Measurements from ENCODE around the gene CFAP69. TPM values are rescaled to one million over a fixed set of nuclear protein-coding genes. Genes with fewer than 3 reads are reported as not detected.

Gene CFAP69
- total and polyA plus RNA-seq, 2 donors (not counting 1 experiment from before 2014, with no cell fraction given) = 1.3 to 7.1 TPM

DNA sequence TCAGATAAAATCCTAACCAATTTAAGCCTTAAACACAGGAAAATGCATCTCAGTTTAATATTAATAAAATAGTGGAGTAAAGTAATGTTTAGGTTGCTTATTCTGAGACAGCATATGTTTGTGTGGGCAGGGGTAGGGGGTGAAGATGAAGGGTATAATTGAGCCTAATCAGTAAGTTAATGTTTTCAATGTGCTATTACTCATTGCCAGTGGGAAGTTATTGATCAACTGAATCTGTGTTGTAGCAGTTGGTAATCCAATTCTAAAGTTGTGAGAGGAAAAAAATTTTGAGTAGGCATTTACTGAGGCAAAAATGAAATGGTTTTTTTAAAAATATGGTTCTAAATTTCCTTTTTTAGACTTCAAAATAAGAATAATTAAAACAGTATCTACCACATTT, 16.5 kb downstream of the CFAP69 start:
- no peak overlapping the region for H3K4me3 ChIP-seq (replicated peaks in 1 of 4; ENCODE audit: control extremely low read depth in 1 of 4, insufficient read depth in 1 of 4, low read depth in 3 of 4, low read length in 4 of 4)
- no peak overlapping the region for H3K27ac ChIP-seq (ENCODE audit: insufficient read depth, low read length)
- no peak overlapping the region for H3K9ac ChIP-seq (ENCODE audit: insufficient read depth, low read length)
- H3K9me3 ChIP-seq (ENCODE audit: control insufficient read depth, insufficient read depth, low read depth, low read length) = no peaks in the 10 kb centered on the region
- peaks cover under 1% of the 10 kb centered on the region for H3K4me1 ChIP-seq (ENCODE audit: control insufficient read depth, extremely low read depth, insufficient read depth, low read length)
- no peaks in the 10 kb centered on the region for H3K36me3 ChIP-seq (ENCODE audit: control insufficient read depth, insufficient read depth, low read length)
- no peaks in the 10 kb centered on the region for H4K20me1 ChIP-seq (ENCODE audit: control insufficient read depth, extremely low read depth, insufficient read depth, low read length)
- H3K4me2 ChIP-seq (ENCODE audit: extremely low read depth, insufficient read depth, low read length) = no peak overlapping the region
- H2AFZ ChIP-seq (ENCODE audit: low read length) = no peak overlapping the region
- no peaks in the 10 kb centered on the region for H3K27me3 ChIP-seq (ENCODE audit: control insufficient read depth, insufficient read depth, low read length)
- DNase-seq (ENCODE audit: low read depth in 2 of 2) = no peak
- TF ChIP-seq EZH2 (IDR thresholded peaks at IDR 0.05; ENCODE audit: low read length, missing control alignments) (no peak), CTCF (conservative IDR thresholded peaks at IDR 0.05 in 1 of 2, IDR thresholded peaks at IDR 0.05 in 1 of 2; ENCODE audit: low read depth in 1 of 2, low read length in 2 of 2) (no peak)
- no peaks in the 10 kb centered on the region for H3K79me2 ChIP-seq (ENCODE audit: control insufficient read depth, insufficient read depth, low read length)

DNA sequence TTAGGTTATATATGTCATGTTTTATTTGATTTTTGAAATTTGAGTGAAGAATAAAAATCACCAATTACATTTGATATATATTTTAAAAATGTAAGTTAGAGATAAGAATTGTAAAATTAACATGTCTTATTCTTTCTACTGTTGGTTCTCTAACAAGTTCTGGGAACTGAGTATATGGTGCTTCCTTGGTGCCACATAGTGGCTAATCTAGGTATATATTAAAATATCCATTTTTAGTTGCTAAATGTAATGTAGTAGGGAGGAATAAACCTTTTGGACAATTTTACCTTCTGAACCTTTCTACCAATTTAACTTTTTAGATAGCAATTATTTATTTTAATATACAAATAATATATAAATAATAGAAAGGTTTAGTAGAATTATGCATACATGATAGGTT, 17.5 kb downstream of the CFAP69 start:
- Histone ChIP-seq H3K4me1 (ENCODE audit: control insufficient read depth, extremely low read depth, insufficient read depth, low read length) (peaks cover 4% of the 10 kb centered on the region), H4K20me1 (ENCODE audit: control insufficient read depth, extremely low read depth, insufficient read depth, low read length) (no peaks in the 10 kb centered on the region), H2AFZ (ENCODE audit: low read length) (no peak overlapping the region), H3K79me2 (ENCODE audit: control insufficient read depth, insufficient read depth, low read length) (no peaks in the 10 kb centered on the region), H3K27me3 (ENCODE audit: control insufficient read depth, insufficient read depth, low read length) (no peaks in the 10 kb centered on the region), H3K9me3 (ENCODE audit: control insufficient read depth, insufficient read depth, low read depth, low read length) (no peaks in the 10 kb centered on the region), H3K4me2 (ENCODE audit: extremely low read depth, insufficient read depth, low read length) (no peak overlapping the region), H3K27ac (ENCODE audit: insufficient read depth, low read length) (no peak overlapping the region), H3K9ac (ENCODE audit: insufficient read depth, low read length) (no peak overlapping the region), H3K4me3 (replicated peaks in 1 of 4; ENCODE audit: control extremely low read depth in 1 of 4, insufficient read depth in 1 of 4, low read depth in 3 of 4, low read length in 4 of 4) (no peak overlapping the region), H3K36me3 (ENCODE audit: control insufficient read depth, insufficient read depth, low read length) (no peaks in the 10 kb centered on the region)
- no peak for TF ChIP-seq EZH2 (IDR thresholded peaks at IDR 0.05; ENCODE audit: low read length, missing control alignments)
- TF ChIP-seq CTCF (conservative IDR thresholded peaks at IDR 0.05 in 1 of 2, IDR thresholded peaks at IDR 0.05 in 1 of 2; ENCODE audit: low read depth in 1 of 2, low read length in 2 of 2) = peak; percentile 32 to 46
- peak; percentile 22 to 67 for DNase-seq (ENCODE audit: low read depth in 2 of 2)

DNA sequence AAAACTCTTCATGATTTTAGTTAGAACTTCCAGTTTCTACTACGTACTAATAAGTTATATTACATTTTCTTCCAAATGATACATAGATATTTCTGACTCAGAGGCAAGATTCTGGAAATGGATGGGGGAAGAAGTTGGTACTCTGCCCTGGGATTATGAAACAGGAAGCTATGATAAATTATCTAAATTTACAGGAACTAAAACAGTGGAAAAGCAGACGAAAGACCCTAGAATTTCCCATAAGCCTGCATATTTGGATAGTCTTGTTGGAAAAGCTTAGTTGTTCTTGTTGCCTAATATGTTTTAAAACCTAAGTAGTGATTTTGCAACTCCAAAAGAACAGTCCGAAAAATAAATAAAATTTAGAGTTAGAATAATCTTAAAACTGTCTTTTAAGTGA, 21.8 kb downstream of the CFAP69 start:
- H4K20me1 ChIP-seq (ENCODE audit: control insufficient read depth, extremely low read depth, insufficient read depth, low read length) = no peaks in the 10 kb centered on the region
- DNase-seq (ENCODE audit: low read depth in 2 of 2) = peak; percentile 49 to 90
- H3K4me1 ChIP-seq (ENCODE audit: control insufficient read depth, extremely low read depth, insufficient read depth, low read length) = peaks cover 12% of the 10 kb centered on the region
- H2AFZ ChIP-seq (ENCODE audit: low read length) = no peak overlapping the region
- no peak for TF ChIP-seq EZH2 (IDR thresholded peaks at IDR 0.05; ENCODE audit: low read length, missing control alignments)
- TF ChIP-seq CTCF (conservative IDR thresholded peaks at IDR 0.05 in 1 of 2, IDR thresholded peaks at IDR 0.05 in 1 of 2; ENCODE audit: low read depth in 1 of 2, low read length in 2 of 2) = no peak
- no peak overlapping the region for H3K9ac ChIP-seq (ENCODE audit: insufficient read depth, low read length)
- H3K9me3 ChIP-seq (ENCODE audit: control insufficient read depth, insufficient read depth, low read depth, low read length) = no peaks in the 10 kb centered on the region
- peak overlapping the region; percentile 61 for H3K4me2 ChIP-seq (ENCODE audit: extremely low read depth, insufficient read depth, low read length)
- no peak overlapping the region for H3K4me3 ChIP-seq (replicated peaks in 1 of 4; ENCODE audit: control extremely low read depth in 1 of 4, insufficient read depth in 1 of 4, low read depth in 3 of 4, low read length in 4 of 4)
- peak overlapping the region; percentile 15 for H3K27ac ChIP-seq (ENCODE audit: insufficient read depth, low read length)
- H3K79me2 ChIP-seq (ENCODE audit: control insufficient read depth, insufficient read depth, low read length) = no peaks in the 10 kb centered on the region
- H3K36me3 ChIP-seq (ENCODE audit: control insufficient read depth, insufficient read depth, low read length) = no peaks in the 10 kb centered on the region
- H3K27me3 ChIP-seq (ENCODE audit: control insufficient read depth, insufficient read depth, low read length) = no peaks in the 10 kb centered on the region
